Measurements from ENCODE around the gene NPW.

Gene NPW

GRCh38 chr16:1989209-1990100 is 30.1 kb upstream of the NPW start, which contains the start of gene SYNGR3:
TSS of gene SYNGR3 (plus strand) at chr16:1989970. CDS start at chr16:1990103, 133 bp downstream.
- Histone ChIP-seq H3K4me3 (ENCODE audit: low read depth, low read length) (no peak within 1 kb of the TSS), H3K36me3 (replicated peaks) (peaks cover 15% of the 10 kb centered on the region), H3K27ac (no peak within 1 kb of the TSS), H3K27me3 (replicated peaks) (peaks cover 21% of the 10 kb centered on the region)
- no peak for TF ChIP-seq CTCF (IDR thresholded peaks at IDR 0.05; ENCODE audit: low read depth, low read length, missing control alignments)
- DNase-seq = no peak
- in situ Hi-C loops (cut with HindIII; ENCODE audit: low pct_ligation_motif_present, low sequenced_read_pairs) = no loop called here

- Histone ChIP-seq H3K27ac (no peak overlapping the region), H3K27me3 (replicated peaks) (peaks cover 21% of the 10 kb centered on the region), H3K36me3 (replicated peaks) (peaks cover 15% of the 10 kb centered on the region), H3K4me3 (ENCODE audit: low read depth, low read length) (no peak overlapping the region)
- in situ Hi-C loops (cut with HindIII; ENCODE audit: low pct_ligation_motif_present, low sequenced_read_pairs) = no loop called here
- DNase-seq = no peak
- TF ChIP-seq CTCF (IDR thresholded peaks at IDR 0.05; ENCODE audit: low read depth, low read length, missing control alignments) = no peak
These were observed 29.6 kb upstream of the NPW start for GRCh38 chr16:1990101-1990350.

- in situ Hi-C loops (cut with HindIII; ENCODE audit: low pct_ligation_motif_present, low sequenced_read_pairs) = no loop called here
- no peak for TF ChIP-seq CTCF (IDR thresholded peaks at IDR 0.05; ENCODE audit: low read depth, low read length, missing control alignments)
- H3K27ac ChIP-seq = no peak overlapping the region
- H3K27me3 ChIP-seq (replicated peaks) = peaks cover 21% of the 10 kb centered on the region
- DNase-seq = no peak
- no peak overlapping the region for H3K4me3 ChIP-seq (ENCODE audit: low read depth, low read length)
- H3K36me3 ChIP-seq (replicated peaks) = peaks cover 14% of the 10 kb centered on the region
These were observed 29.0 kb upstream of the NPW start for GRCh38 chr16:1990351-1991134.

- Histone ChIP-seq H3K4me3 (ENCODE audit: low read depth, low read length) (no peak overlapping the region), H3K36me3 (replicated peaks) (peaks cover 8% of the 10 kb centered on the region), H3K27me3 (replicated peaks) (peaks cover 21% of the 10 kb centered on the region), H3K27ac (no peak overlapping the region)
- no peak for DNase-seq
- in situ Hi-C loops (cut with HindIII; ENCODE audit: low pct_ligation_motif_present, low sequenced_read_pairs) = no loop called here
- TF ChIP-seq CTCF (IDR thresholded peaks at IDR 0.05; ENCODE audit: low read depth, low read length, missing control alignments) = no peak
These were observed 28.4 kb upstream of the NPW start for GRCh38 chr16:1991135-1991551.

GRCh38 chr16:1991588-1991947 is 28.0 kb upstream of the NPW start:
- peaks cover 7% of the 10 kb centered on the region for H3K36me3 ChIP-seq (replicated peaks)
- no peak for DNase-seq
- H3K27ac ChIP-seq = no peak overlapping the region
- no peak overlapping the region for H3K4me3 ChIP-seq (ENCODE audit: low read depth, low read length)
- in situ Hi-C loops (cut with HindIII; ENCODE audit: low pct_ligation_motif_present, low sequenced_read_pairs) = no loop called here
- no peak for TF ChIP-seq CTCF (IDR thresholded peaks at IDR 0.05; ENCODE audit: low read depth, low read length, missing control alignments)
- H3K27me3 ChIP-seq (replicated peaks) = peaks cover 21% of the 10 kb centered on the region

Measured in brain microvascular endothelial cell (primary cell).